ENCODE measurements around the gene CAPZA2. TPM values are rescaled to one million over a fixed set of nuclear protein-coding genes. Genes with fewer than 3 reads are reported as not detected.

CAPZA2 gene
- polyA plus RNA-seq, 3 donors = 67.0 to 807 (median 672) TPM

GRCh38 chr7:116854132-116854531, 8.3 kb upstream of the CAPZA2 start:
- peaks cover 0 to 7% (median 0%) of the 10 kb centered on the region in 3 donors for H3K27me3 Mint-ChIP-seq (ENCODE audit: low read depth in 3 of 3)
- no peak overlapping the region for H3K9ac ChIP-seq (ENCODE audit: insufficient read depth, low read length, poor library complexity, severe bottlenecking)
- WGBS (ENCODE audit: insufficient coverage) = 100% methylated on average over 1 of the region's 1 CpG

GRCh38 chr7:116857052-116857451, 5.3 kb upstream of the CAPZA2 start:
- Mint-ChIP-seq H3K9me3 (no peaks in the 10 kb centered on the region), H3K4me3 (no peak overlapping the region), H3K4me1 (peaks cover 27% of the 10 kb centered on the region), H3K27me3 (ENCODE audit: low read depth in 3 of 3) (peaks cover 0 to 5% (median 2%) of the 10 kb centered on the region in 3 donors), H3K36me3 (no peaks in the 10 kb centered on the region), H3K27ac (peak overlapping the region in 1 of 7 donors; percentile 65)
- no peak overlapping the region for H3K9ac ChIP-seq (ENCODE audit: insufficient read depth, low read length, poor library complexity, severe bottlenecking)
- no peak overlapping the region for H3K4me2 ChIP-seq (replicated peaks; ENCODE audit: extremely low read depth, low read length, poor library complexity, severe bottlenecking)
- H2AFZ ChIP-seq (ENCODE audit: insufficient read depth, low read depth, low read length, poor library complexity, severe bottlenecking) = no peak overlapping the region
- WGBS (ENCODE audit: insufficient coverage) = no CpG with 5 or more reads among the region's 2 CpGs
- no peak overlapping the region for H3K4me3 ChIP-seq (replicated peaks in 1 of 3; ENCODE audit: low read depth in 2 of 3, low read length in 3 of 3)
- DNase-seq = no peak
- intact Hi-C loops (cut with micrococcal nuclease) = loop anchor here in 1 of 2 donors (5.0 kb wide), 1 partner anchor 45 kb away; no protein-coding TSS in a partner anchor
- peaks cover 22 to 30% of the 10 kb centered on the region in 2 donors for H3K4me1 ChIP-seq (ENCODE audit: control insufficient read depth in 1 of 2, insufficient read depth in 2 of 2, low read length in 2 of 2)
- no peak overlapping the region for H3K27ac ChIP-seq (ENCODE audit: low read depth in 1 of 2, low read length in 2 of 2)
- H3K79me2 ChIP-seq (ENCODE audit: insufficient read depth, low read length) = no peaks in the 10 kb centered on the region
- H4K20me1 ChIP-seq (ENCODE audit: insufficient read depth, low read length) = no peaks in the 10 kb centered on the region
- H3K36me3 ChIP-seq (replicated peaks in 1 of 2; ENCODE audit: control insufficient read depth in 1 of 2, insufficient read depth in 2 of 2, low read length in 2 of 2) = no peaks in the 10 kb centered on the region
- H3K27me3 ChIP-seq (ENCODE audit: control insufficient read depth in 2 of 2, insufficient read depth in 2 of 2, low read length in 2 of 2) = no peaks in the 10 kb centered on the region
- H3K9me3 ChIP-seq (replicated peaks in 1 of 2; ENCODE audit: control insufficient read depth in 1 of 2, insufficient read depth in 1 of 2, low read length in 2 of 2) = no peaks in the 10 kb centered on the region
- no peak for TF ChIP-seq CTCF (IDR thresholded peaks at IDR 0.05)

More at GRCh38 chr7:116854132-116854531, 8.3 kb upstream of the CAPZA2 start:
- Histone ChIP-seq H4K20me1 (ENCODE audit: insufficient read depth, low read length) (no peaks in the 10 kb centered on the region), H3K27ac (ENCODE audit: low read depth in 1 of 2, low read length in 2 of 2) (no peak overlapping the region), H3K27me3 (ENCODE audit: control insufficient read depth in 2 of 2, insufficient read depth in 2 of 2, low read length in 2 of 2) (no peaks in the 10 kb centered on the region), H3K4me3 (replicated peaks in 1 of 3; ENCODE audit: low read depth in 2 of 3, low read length in 3 of 3) (no peak overlapping the region), H3K79me2 (ENCODE audit: insufficient read depth, low read length) (no peaks in the 10 kb centered on the region), H3K9me3 (replicated peaks in 1 of 2; ENCODE audit: control insufficient read depth in 1 of 2, insufficient read depth in 1 of 2, low read length in 2 of 2) (no peaks in the 10 kb centered on the region), H3K4me2 (replicated peaks; ENCODE audit: extremely low read depth, low read length, poor library complexity, severe bottlenecking) (no peak overlapping the region), H2AFZ (ENCODE audit: insufficient read depth, low read depth, low read length, poor library complexity, severe bottlenecking) (no peak overlapping the region), H3K36me3 (replicated peaks in 1 of 2; ENCODE audit: control insufficient read depth in 1 of 2, insufficient read depth in 2 of 2, low read length in 2 of 2) (no peaks in the 10 kb centered on the region), H3K4me1 (ENCODE audit: control insufficient read depth in 1 of 2, insufficient read depth in 2 of 2, low read length in 2 of 2) (peaks cover 4 to 6% of the 10 kb centered on the region in 2 donors)
- DNase-seq = no peak
- TF ChIP-seq CTCF (IDR thresholded peaks at IDR 0.05) = no peak
- no peak overlapping the region for H3K4me3 Mint-ChIP-seq
- no peaks in the 10 kb centered on the region for H3K36me3 Mint-ChIP-seq
- peaks cover 7% of the 10 kb centered on the region for H3K4me1 Mint-ChIP-seq
- intact Hi-C loops (cut with micrococcal nuclease) = no loop called here
- H3K27ac Mint-ChIP-seq = no peak overlapping the region
- peaks cover 0 to 5% (median 0%) of the 10 kb centered on the region in 7 donors for H3K9me3 Mint-ChIP-seq
